M059J (cell line): Measurements from ENCODE around the gene CDC42BPA. TPM values are rescaled to one million over a fixed set of nuclear protein-coding genes. Genes with fewer than 3 reads are reported as not detected.
"Not testable (repeated sequence)": the region's sequence is repeated elsewhere in the genome, so short reads cannot be mapped to it uniquely, and the experiment has no call there.

Experiments used
- DNase-seq: peaks from one replicate; pipeline ENCODE4 v3.0.0-alpha.2; 2012; ENCODE audit warnings: low read depth
- total RNA-seq: library from RNA; depleted of rRNA; stranded (reverse); fragments of >200 nt; shearing (Covaris generic); gene quantifications from 2 replicates; pipeline ENCODE4 v1.2.3, GENCODE V29; 2014; rRNA removed

CDC42BPA gene, protein sequence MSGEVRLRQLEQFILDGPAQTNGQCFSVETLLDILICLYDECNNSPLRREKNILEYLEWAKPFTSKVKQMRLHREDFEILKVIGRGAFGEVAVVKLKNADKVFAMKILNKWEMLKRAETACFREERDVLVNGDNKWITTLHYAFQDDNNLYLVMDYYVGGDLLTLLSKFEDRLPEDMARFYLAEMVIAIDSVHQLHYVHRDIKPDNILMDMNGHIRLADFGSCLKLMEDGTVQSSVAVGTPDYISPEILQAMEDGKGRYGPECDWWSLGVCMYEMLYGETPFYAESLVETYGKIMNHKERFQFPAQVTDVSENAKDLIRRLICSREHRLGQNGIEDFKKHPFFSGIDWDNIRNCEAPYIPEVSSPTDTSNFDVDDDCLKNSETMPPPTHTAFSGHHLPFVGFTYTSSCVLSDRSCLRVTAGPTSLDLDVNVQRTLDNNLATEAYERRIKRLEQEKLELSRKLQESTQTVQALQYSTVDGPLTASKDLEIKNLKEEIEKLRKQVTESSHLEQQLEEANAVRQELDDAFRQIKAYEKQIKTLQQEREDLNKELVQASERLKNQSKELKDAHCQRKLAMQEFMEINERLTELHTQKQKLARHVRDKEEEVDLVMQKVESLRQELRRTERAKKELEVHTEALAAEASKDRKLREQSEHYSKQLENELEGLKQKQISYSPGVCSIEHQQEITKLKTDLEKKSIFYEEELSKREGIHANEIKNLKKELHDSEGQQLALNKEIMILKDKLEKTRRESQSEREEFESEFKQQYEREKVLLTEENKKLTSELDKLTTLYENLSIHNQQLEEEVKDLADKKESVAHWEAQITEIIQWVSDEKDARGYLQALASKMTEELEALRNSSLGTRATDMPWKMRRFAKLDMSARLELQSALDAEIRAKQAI (N-terminal part only)
- 15.1 and 21.6 TPM in 2 replicates for total RNA-seq

DNA sequence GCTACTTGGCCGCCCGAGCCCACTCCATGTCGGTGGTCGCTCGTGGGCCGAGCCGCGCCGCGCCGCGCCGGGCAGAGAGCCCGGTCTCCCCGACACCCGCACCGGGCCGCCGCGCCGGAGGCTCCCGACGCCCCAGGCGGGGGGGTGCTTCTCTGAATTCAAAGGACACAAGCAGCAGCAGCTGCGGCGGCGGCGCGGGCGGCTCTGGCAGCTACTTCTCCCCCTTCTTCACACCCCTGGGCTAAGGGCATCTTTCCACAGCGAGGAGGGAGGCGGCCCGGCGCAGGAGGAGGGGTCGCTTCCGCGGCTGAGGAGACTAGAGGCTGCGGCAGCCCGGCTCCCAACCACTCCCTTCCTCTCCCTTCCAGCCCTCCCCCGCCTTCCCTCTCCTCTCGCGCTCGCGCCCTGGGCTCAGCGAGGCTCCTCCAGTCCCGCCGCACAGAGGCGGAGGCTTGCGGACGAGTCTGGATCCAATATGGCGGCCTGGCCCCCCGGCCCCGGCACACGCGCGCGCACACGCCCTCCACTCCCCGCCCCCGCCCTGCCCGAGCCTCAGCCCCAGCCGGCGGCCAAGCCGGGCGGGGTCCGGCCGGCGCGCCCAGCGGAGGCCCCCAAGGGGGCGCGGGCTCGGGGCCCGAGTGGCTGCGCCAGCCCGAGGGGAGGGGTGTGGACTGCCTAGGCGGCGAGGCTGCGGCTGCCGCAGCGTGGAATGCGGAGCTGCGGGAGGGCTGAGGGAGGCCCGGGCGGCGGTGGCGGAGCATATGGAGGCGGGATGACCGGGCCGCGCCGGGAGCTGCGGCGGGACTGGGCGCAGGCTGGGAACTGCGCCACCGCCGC lies at the start of gene CDC42BPA:
Gene CDC42BPA, minus strand, starts transcription at position 477 of the 837 bp plus-strand sequence. CDS start 1,310 bp downstream, outside the sequence.
- peak; percentile 89 for DNase-seq

DNA sequence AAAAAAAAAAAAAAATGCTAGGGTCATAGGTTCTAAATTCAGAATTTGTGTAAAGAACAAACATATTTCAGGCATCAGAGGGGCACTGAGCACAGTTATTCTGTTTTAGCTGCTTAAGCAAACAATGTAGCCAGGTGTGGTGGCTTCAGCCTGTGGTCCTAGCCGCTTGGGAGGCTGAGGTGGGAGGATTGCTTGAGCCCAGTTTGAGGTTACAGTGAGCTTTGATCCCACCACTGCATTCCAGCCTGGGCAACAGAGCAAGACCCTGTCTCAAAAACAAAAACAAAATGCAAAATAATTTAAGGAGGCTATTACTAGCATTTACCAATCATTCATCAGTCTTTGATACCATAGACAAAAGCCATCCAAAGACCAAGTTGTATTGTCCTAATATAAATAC lies 49.7 kb upstream of the CDC42BPA start:
- DNase-seq, result no peak

- no peak for DNase-seq
Observed at GRCh38 chr1:227365473-227366431, 47.5 kb upstream of the CDC42BPA start.

DNA sequence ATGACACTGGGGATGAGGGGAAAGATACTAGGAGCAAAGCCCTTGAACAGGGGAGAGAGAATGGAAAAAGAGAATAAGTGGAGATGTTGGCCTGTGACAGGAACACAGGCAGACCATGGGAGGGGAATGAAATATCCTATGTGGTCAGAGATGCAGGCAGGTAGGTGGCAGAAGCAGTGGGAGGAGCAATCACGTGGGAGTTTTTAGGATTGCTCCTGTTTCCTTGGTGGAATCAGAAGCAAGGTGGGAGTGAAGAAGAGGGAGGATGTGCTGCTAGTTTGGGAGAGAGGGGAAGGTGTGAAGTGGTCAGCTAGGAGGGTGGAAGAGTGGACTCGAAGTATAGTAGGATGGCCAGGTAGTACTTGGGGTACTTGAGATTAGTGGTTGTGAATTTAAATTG lies 46.4 kb upstream of the CDC42BPA start:
- DNase-seq, result no peak

DNA sequence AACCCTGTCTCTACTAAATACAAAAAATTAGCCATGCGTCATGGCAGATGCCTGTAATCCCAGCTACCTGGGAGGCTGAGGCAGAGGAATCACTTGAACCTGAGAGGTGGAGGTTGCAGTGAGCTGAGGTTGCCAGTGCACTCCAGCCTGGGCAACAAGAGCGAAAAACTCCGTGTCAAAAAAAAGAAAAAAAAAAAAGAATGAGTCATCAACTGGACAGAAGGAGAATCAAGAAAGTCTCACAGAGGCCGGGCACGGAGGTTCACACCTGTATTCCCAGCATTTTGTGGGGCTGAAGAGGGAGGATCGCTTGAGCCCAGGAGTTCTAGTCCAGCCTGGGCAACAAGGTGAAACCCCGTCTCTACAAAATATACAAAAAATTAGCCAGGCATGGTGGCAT lies 45.5 kb upstream of the CDC42BPA start:
- no peak for DNase-seq

- DNase-seq, result no peak
Observed at GRCh38 chr1:227362039-227362438, 43.7 kb upstream of the CDC42BPA start.

GRCh38 chr1:227357927-227358302 lies 39.6 kb upstream of the CDC42BPA start:
- peak; percentile 41 for DNase-seq

- peak; percentile 95 for DNase-seq
Observed at GRCh38 chr1:227357171-227357926, 39.1 kb upstream of the CDC42BPA start.

GRCh38 chr1:227356620-227357146 lies 38.4 kb upstream of the CDC42BPA start:
- peak; percentile 75 for DNase-seq

DNA sequence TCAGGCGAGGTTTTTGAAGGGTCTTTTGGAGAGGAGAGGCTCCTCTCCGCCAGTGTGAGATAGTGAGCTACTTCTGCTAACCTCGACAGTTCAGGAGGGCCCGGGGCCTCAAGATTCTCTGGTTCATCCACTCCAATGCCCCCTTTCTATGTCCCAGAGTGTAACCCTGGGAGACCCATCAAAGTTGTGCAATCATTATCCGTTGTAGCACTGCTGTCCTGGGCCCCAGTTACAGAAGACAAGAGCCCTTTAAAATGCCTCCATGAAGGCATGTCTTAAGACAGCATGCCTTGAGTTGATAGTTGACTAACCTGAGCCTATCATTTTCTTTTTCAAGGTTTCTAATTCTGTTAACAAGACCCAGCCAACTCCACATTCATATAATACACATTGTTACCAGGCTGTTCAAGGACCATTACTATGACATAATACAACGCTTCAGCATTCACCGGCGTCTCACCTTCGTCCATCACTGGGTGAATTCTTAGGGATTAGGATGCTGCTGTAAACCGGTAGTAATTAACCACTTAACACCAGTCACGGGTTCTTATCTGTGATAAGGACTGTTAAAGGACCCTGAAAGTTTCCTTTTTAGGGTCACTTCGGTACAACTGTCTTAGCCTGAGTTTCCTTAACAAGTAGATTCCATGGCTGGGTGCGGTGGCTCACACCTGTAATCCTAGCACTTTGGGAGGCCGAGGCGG lies 37.4 kb upstream of the CDC42BPA start:
- no peak for DNase-seq

GRCh38 chr1:227353186-227353585 lies 34.9 kb upstream of the CDC42BPA start:
- no peak for DNase-seq

DNA sequence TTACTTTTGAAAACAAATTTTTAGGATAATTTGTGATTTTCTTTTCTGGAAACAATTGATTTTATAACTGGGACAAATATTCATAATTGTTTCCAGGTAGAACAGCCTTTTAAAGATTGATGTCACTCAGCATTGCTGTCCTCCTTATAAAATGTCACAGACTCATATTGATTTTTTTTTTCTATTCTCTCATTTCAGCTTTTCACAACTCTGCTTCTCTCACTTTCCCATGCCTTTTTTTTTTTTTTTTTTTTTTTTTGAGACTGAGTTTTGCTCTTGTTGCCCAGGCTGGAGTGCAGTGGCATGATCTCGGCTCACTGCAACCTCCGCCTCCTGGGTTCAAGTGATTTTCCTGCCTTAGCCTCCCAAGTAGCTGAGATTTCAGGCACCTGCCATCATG lies 33.9 kb upstream of the CDC42BPA start:
- DNase-seq, result not testable (repeated sequence)

- peak; percentile 75 for DNase-seq
Observed at GRCh38 chr1:227351443-227351842, 33.2 kb upstream of the CDC42BPA start.

- no peak for DNase-seq
Observed at GRCh38 chr1:227349967-227350366, 31.7 kb upstream of the CDC42BPA start.

DNA sequence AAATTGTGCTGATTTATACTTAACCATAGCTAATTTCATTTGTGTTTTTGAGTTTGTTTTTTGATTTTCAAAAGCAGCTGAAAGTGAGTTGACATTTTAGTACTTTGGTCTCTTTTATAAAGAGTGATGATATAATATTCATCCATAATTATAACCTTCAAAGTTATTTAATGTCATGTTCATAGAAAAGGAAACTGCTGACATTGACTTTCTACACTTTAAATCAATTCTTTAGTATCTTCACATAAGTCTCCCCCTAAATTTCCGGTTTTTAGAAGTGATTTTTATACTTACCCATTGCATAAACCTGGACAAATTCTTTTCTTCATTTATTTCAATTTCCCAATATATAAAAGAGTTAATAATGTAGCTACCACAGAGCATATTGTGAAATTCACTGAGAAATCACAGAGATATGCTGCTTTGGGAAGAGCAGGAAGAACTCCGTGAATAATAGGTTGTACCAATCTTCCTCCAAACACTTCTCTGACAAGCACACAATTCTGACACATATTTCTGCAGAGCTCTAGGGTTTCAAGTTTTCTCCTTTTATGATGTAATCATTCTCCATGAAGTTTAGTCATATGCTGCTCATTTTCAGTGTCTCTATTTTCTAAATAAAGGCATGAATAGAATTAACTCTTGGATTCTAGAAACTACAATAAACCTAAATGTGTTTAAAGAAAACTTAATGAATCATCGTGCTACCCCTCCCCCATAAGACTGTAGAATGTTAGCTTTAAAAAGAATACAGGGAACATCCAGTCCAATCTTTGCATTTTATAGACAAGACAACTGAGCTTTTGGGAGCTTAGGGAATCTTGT lies 25.6 kb upstream of the CDC42BPA start:
- peak; percentile 83 for DNase-seq

DNA sequence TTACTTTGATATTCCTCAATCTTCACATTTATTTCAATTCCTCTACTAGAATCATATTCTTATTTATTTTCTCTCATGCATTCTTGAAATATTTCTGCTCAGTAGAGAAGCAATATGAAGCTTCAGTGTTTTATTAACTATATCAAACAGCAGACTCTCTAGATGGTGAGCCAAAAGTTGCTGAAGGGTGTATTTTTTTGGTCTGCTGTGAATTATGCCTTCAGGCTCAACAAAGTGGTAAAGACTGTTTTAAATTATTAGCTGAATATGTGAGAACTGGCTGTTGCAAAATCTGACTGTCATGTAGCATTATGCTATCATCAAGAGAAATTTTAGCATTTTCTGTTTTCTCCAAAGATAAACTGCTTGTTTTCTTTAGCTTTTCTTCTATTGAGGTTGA lies 24.9 kb upstream of the CDC42BPA start:
- DNase-seq, result no peak

GRCh38 chr1:227342075-227342829 lies 24.0 kb upstream of the CDC42BPA start:
- no peak for DNase-seq
